Testis (tissue), 3 donors: ENCODE data around the gene UBE2U. TPM values are rescaled to one million over a fixed set of nuclear protein-coding genes. Genes with fewer than 3 reads are reported as not detected.
"Not testable (repeated sequence)": the region's sequence is repeated elsewhere in the genome, so short reads cannot be mapped to it uniquely, and the experiment has no call there.

Experiments
- DNase-seq: peaks from one replicate; pipeline ENCODE4 v3.0.0-alpha.2; 2019
- H3K27ac ChIP-seq, 2 donors: fragments of 200-600 bp; sonication (generic); one replicate each; pipeline ENCODE4 v1.5.1; 2019
- H3K27me3 ChIP-seq: fragments of 200-600 bp; sonication (generic); one replicate; pipeline ENCODE4 v1.5.1; 2019
- H3K36me3 ChIP-seq: fragments of 200-600 bp; sonication (generic); one replicate; pipeline ENCODE4 v1.5.1; 2017; ENCODE audit warnings: low read depth; ENCODE audit errors: missing control alignments
- H3K4me1 ChIP-seq: fragments of 200-600 bp; sonication (generic); one replicate; pipeline ENCODE4 v1.5.1; 2019
- H3K4me3 ChIP-seq, 2 donors: fragments of 200-600 bp; sonication (generic); one replicate each; pipeline ENCODE4 v1.5.1; 2017 to 2019
- H3K9me3 ChIP-seq: fragments of 200-600 bp; sonication (generic); one replicate; pipeline ENCODE4 v1.5.1; 2017
- CTCF ChIP-seq, 3 experiments: fragments of 450-650 bp in 2 of 3; fragments of 200-600 bp in 1 of 3; sonication (generic) in 1 of 3; IDR thresholded peaks; one replicate each; pipeline ENCODE4 v1.5.1; 2016 to 2019; ENCODE audit warnings: antibody characterized with exemption in 3 of 3, mild to moderate bottlenecking in 2 of 3, moderate library complexity in 1 of 3
- POLR2A ChIP-seq: fragments of 450-650 bp; IDR thresholded peaks from one replicate; pipeline ENCODE4 v1.6.1; 2017; ENCODE audit warnings: antibody characterized with exemption, mild to moderate bottlenecking, moderate library complexity
- WGBS, 2 donors: methylation state at CpG; one replicate each; pipeline ENCODE4 v1.1.5; 2018; 5-methylcytosine and 5-hydroxymethylcytosine counted together
- intact Hi-C: fragments of 100-400 bp; cut with DNase I; formaldehyde crosslinking; loops from one replicate; pipeline ENCODE4 v1.15.1; 2023; ENCODE audit warnings: low total_unique reads
- polyA plus RNA-seq: library from polyadenylated mRNA; stranded (reverse); fragments of 350-450 nt; fragmentation: Illumina TruSeq; extraction: RNeasy Lipid Tissue Mini Kit (QIAGEN cat#74804); gene quantifications from one replicate; pipeline ENCODE4 v1.2.3, GENCODE V29; 2014; ENCODE audit warnings: low read depth, low replicate concordance; ENCODE audit not compliant: insufficient read depth
- total RNA-seq, 2 donors: library from RNA; depleted of rRNA; stranded (reverse); fragments of >200 nt; gene quantifications; one replicate each; pipeline ENCODE4 v1.2.3, GENCODE V29; 2016

UBE2U gene
- total and polyA plus RNA-seq, 3 donors from 2014 or later = 16.9 to 72.2 (median 31.6) TPM

DNA sequence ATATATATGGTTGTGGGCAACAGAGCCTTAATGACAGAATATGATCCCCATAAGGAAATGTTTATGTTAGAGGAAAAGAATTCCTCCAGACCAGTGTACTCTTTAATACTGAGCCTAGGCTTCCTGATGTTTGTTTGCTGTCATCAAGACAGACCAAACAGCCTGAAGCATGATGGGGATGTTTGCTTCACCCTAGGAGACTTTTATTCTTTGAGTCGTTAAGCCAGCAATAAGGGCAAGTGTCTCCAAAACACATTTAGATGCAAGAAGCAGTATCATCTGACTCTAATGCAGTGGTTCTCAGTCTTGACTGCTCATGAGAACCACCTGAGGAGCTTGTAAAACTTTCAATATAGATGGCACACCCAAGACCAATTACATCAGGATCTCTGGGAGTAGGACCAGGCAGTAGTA, 33.1 kb downstream of the UBE2U start:
- TF ChIP-seq CTCF (IDR thresholded peaks at IDR 0.05) (no peak), POLR2A (no peak)
- H3K9me3 ChIP-seq = no peaks in the 10 kb centered on the region

GRCh38 chr1:64239519-64239918, 36.1 kb downstream of the UBE2U start:
- H3K27ac ChIP-seq, intact Hi-C loops, H3K4me3 ChIP-seq, DNase-seq, H3K27me3 ChIP-seq, H3K4me1 ChIP-seq, H3K36me3 ChIP-seq, H3K9me3 ChIP-seq: not testable (repeated sequence)
- WGBS, 2 donors = 89 to 94% methylated on average over 4 of the region's 4 CpGs

More for the DNA sequence above, 33.1 kb downstream of the UBE2U start:
- no peak overlapping the region for H3K27ac ChIP-seq
- H3K4me1 ChIP-seq = no peaks in the 10 kb centered on the region
- WGBS, 2 donors = 72 to 92% methylated on average over 1 of the region's 1 CpG
- H3K27me3 ChIP-seq = no peaks in the 10 kb centered on the region
- intact Hi-C loops = no loop called here
- no peak overlapping the region for H3K4me3 ChIP-seq
- H3K36me3 ChIP-seq = no peaks in the 10 kb centered on the region
- DNase-seq = no peak

- Histone ChIP-seq H3K9me3 (no peaks in the 10 kb centered on the region), H3K4me1 (no peaks in the 10 kb centered on the region), H3K36me3 (no peaks in the 10 kb centered on the region), H3K27me3 (no peaks in the 10 kb centered on the region), H3K4me3 (no peak overlapping the region), H3K27ac (no peak overlapping the region)
- intact Hi-C loops = no loop called here
- DNase-seq = no peak
- TF ChIP-seq CTCF (IDR thresholded peaks at IDR 0.05) (no peak), POLR2A (no peak)
These were observed 36.8 kb downstream of the UBE2U start for GRCh38 chr1:64240206-64240605.

- intact Hi-C loops = no loop called here
- Histone ChIP-seq H3K27me3 (no peaks in the 10 kb centered on the region), H3K4me1 (no peaks in the 10 kb centered on the region), H3K27ac (no peak overlapping the region), H3K36me3 (no peaks in the 10 kb centered on the region), H3K9me3 (no peaks in the 10 kb centered on the region), H3K4me3 (no peak overlapping the region)
- TF ChIP-seq POLR2A (no peak), CTCF (IDR thresholded peaks at IDR 0.05) (no peak)
- DNase-seq = no peak
These were observed 37.6 kb downstream of the UBE2U start for GRCh38 chr1:64241069-64241468.

DNA sequence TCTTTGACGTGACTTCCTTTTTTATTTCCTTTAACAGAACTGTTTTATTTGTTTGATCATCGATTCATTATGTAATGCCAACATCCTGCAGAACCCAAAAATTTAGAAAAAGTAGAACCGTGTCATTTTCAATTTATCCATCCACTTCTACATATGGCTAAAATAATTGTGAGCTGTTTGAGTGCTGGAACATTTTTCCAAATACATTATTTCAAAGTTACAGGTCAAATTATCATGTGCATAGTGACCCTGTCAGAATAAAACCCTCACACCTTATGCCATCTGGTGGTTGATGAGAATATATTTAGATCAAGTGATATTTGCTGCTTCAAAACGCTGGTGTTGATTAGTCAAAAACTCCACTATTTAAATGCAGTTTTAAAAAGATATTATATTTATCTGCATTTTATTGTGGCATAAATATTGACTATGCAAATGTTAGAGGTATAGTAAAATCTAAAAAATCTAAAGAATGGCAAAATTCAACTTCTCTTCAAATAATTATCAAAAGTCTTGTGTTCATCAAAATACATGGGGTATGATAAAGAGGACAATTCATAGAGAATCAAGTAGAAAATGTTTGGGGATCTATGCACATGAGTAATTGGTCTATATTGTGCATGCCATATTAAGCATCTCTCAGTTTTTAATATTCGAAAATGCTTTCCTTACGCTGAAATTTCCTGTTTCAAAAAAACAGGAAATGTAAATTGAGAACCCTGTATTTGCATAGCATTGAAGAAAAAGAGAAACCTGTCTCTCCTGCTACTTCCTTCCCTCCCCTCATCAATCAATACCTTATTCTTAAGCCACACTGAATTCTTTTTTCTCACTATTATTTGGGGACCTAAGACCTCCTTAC, 39.7 kb downstream of the UBE2U start:
- no peaks in the 10 kb centered on the region for H3K36me3 ChIP-seq
- H3K27me3 ChIP-seq = no peaks in the 10 kb centered on the region
- intact Hi-C loops = no loop called here
- TF ChIP-seq POLR2A (no peak), CTCF (IDR thresholded peaks at IDR 0.05) (peak; percentile 34 to 62 (median 51))
- DNase-seq = no peak
- no peaks in the 10 kb centered on the region for H3K9me3 ChIP-seq
- no peak overlapping the region for H3K4me3 ChIP-seq
- 39 to 48% methylated on average over 6 of the region's 6 CpGs for WGBS, 2 donors
- no peak overlapping the region for H3K27ac ChIP-seq
- H3K4me1 ChIP-seq = no peaks in the 10 kb centered on the region
